Fibroblast of lung (primary cell): Measurements from ENCODE around the gene TRIM3. TPM values are rescaled to one million over a fixed set of nuclear protein-coding genes. Genes with fewer than 3 reads are reported as not detected.

ENCODE experiments used
- DNase-seq, 2 donors: peaks; one replicate each; pipeline versions ENCODE4 v3.0.0 to v3.0.0-alpha.2; 2010; ENCODE audit warnings: low read depth in 2 of 2
- H2AFZ ChIP-seq: 2 replicates; pipeline ENCODE4 v1.5.1; 2012; ENCODE audit warnings: low read length, control low read depth, inconsistent platforms
- H3K27ac ChIP-seq: 2 replicates; pipeline ENCODE4 v1.5.1; 2011; ENCODE audit warnings: low read length, control low read depth; ENCODE audit not compliant: insufficient read depth
- H3K27me3 ChIP-seq: 2 replicates; pipeline ENCODE4 v1.5.1; 2011; ENCODE audit warnings: mild to moderate bottlenecking, low read length; ENCODE audit not compliant: control insufficient read depth, insufficient read depth
- H3K36me3 ChIP-seq: 2 replicates; pipeline ENCODE4 v1.5.1; 2011; ENCODE audit warnings: low read length; ENCODE audit not compliant: control insufficient read depth, insufficient read depth
- H3K4me1 ChIP-seq: 2 replicates; pipeline ENCODE4 v1.5.1; 2011; ENCODE audit warnings: low read length; ENCODE audit not compliant: control insufficient read depth, insufficient read depth; ENCODE audit errors: extremely low read depth
- H3K4me2 ChIP-seq: 2 replicates; pipeline ENCODE4 v1.5.1; 2011; ENCODE audit warnings: low read length, control low read depth; ENCODE audit not compliant: insufficient read depth; ENCODE audit errors: extremely low read depth
- H3K4me3 ChIP-seq, 4 experiments: fragments of 200-600 bp in 1 of 4; sonication (generic) in 1 of 4; replicated peaks in 1 of 4; 2 replicates each; pipeline ENCODE4 v1.5.1; 2011 to 2016; ENCODE audit warnings: low read length in 4 of 4, low read depth in 3 of 4, mild to moderate bottlenecking in 3 of 4, control low read depth in 2 of 4, inconsistent platforms in 1 of 4, mixed read lengths in 1 of 4; ENCODE audit not compliant: insufficient read depth in 1 of 4; ENCODE audit errors: control extremely low read depth in 1 of 4
- H3K79me2 ChIP-seq: 2 replicates; pipeline ENCODE4 v1.5.1; 2012; ENCODE audit warnings: mild to moderate bottlenecking, low read length, inconsistent platforms; ENCODE audit not compliant: control insufficient read depth, insufficient read depth
- H3K9ac ChIP-seq: 2 replicates; pipeline ENCODE4 v1.5.1; 2011; ENCODE audit warnings: mild to moderate bottlenecking, low read length, control low read depth; ENCODE audit not compliant: insufficient read depth
- H3K9me3 ChIP-seq: 2 replicates; pipeline ENCODE4 v1.5.1; 2012; ENCODE audit warnings: low read depth, low read length; ENCODE audit not compliant: control insufficient read depth, insufficient read depth
- H4K20me1 ChIP-seq: 2 replicates; pipeline ENCODE4 v1.5.1; 2011; ENCODE audit warnings: low read length; ENCODE audit not compliant: control insufficient read depth, insufficient read depth; ENCODE audit errors: extremely low read depth
- EZH2 ChIP-seq: IDR thresholded peaks from 2 replicates; pipeline ENCODE4 v1.5.1; 2012; ENCODE audit warnings: low read length, control low read depth, mild to moderate bottlenecking; ENCODE audit errors: missing control alignments
- polyA plus RNA-seq, 2 donors: library from polyadenylated mRNA; depleted of rRNA in 1 of 2; stranded (reverse) in 1 of 2; unstranded in 1 of 2; fragments of >200 nt; gene quantifications; 2 replicates each; pipeline ENCODE4 v1.2.1, GENCODE V29; 2011 to 2012; ENCODE audit warnings: missing spikeins in 1 of 2
- total RNA-seq: library from RNA; depleted of rRNA; stranded (reverse); fragments of >200 nt; gene quantifications from 2 replicates; pipeline ENCODE4 v1.2.1, GENCODE V29; 2014
- TF ChIP-seq, protein P1 (sequence below), 2 donors: IDR thresholded peaks in 1 of 2; conservative IDR thresholded peaks in 1 of 2; 1 replicate in 1 of 2; 2 replicates in 1 of 2; pipeline ENCODE4 v1.5.1; 2011 to 2012; ENCODE audit warnings: low read length in 2 of 2, control low read depth in 1 of 2, inconsistent platforms in 1 of 2, low read depth in 1 of 2, mild to moderate bottlenecking in 1 of 2

TRIM3 gene
- total and polyA plus RNA-seq, 2 donors (not counting 1 experiment from before 2014, with no cell fraction given) = 11.4 to 29.7 TPM

DNA sequence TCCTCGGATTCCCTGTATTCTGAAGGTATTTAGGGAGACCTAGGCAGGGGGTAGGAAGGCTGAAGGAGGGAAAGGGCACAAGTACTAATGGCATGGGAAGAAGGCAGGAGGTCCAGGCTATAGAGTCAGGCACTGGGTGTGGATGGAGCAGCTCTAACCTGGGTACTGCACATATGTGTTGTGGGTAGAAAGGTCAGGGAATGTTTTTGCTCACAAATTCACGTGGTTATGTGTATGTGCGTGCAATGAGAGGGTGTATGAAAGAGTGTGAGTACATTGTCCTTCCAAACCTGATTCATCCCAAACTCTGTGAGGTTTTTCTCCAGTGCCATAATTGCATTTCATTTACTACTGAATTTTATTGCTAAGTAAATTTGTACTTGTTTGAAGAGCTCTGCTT lies 46.5 kb upstream of the TRIM3 start:
- no peak overlapping the region for H3K4me3 ChIP-seq
- H3K4me2 ChIP-seq = no peak overlapping the region
- H3K27ac ChIP-seq = no peak overlapping the region

DNA sequence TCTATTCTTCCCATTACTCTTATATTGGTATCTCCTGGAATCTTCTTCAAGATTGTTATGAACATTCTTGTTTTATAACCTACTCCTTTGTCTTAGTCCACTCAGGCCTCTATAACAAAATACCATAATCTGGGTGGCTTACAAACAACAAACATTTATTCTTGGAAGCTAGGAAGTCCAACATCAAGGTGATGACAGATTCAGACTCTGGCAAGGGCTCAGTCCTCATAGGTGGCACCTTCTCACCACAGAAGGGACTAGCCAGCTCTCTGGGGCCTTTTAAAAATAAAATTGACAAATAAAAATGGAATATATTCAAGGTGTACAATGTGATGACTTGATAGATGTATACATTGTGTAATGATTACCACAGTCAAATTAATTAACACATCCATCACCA lies 43.1 kb upstream of the TRIM3 start:
- Histone ChIP-seq H3K4me1 (no peaks in the 10 kb centered on the region), H3K36me3 (no peaks in the 10 kb centered on the region), H3K27me3 (no peaks in the 10 kb centered on the region), H3K4me3 (no peak overlapping the region), H3K79me2 (no peaks in the 10 kb centered on the region), H3K9ac (no peak overlapping the region), H3K27ac (no peak overlapping the region), H3K4me2 (no peak overlapping the region), H3K9me3 (no peaks in the 10 kb centered on the region), H2AFZ (no peak overlapping the region), H4K20me1 (no peaks in the 10 kb centered on the region)
- DNase-seq = no peak
- TF ChIP-seq, protein P1, sequence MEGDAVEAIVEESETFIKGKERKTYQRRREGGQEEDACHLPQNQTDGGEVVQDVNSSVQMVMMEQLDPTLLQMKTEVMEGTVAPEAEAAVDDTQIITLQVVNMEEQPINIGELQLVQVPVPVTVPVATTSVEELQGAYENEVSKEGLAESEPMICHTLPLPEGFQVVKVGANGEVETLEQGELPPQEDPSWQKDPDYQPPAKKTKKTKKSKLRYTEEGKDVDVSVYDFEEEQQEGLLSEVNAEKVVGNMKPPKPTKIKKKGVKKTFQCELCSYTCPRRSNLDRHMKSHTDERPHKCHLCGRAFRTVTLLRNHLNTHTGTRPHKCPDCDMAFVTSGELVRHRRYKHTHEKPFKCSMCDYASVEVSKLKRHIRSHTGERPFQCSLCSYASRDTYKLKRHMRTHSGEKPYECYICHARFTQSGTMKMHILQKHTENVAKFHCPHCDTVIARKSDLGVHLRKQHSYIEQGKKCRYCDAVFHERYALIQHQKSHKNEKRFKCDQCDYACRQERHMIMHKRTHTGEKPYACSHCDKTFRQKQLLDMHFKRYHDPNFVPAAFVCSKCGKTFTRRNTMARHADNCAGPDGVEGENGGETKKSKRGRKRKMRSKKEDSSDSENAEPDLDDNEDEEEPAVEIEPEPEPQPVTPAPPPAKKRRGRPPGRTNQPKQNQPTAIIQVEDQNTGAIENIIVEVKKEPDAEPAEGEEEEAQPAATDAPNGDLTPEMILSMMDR (conservative IDR thresholded peaks at IDR 0.05 in 1 of 2, IDR thresholded peaks at IDR 0.05 in 1 of 2; ENCODE audit: low read depth in 1 of 2, low read length in 2 of 2) = no peak

More for the DNA sequence above, 46.5 kb upstream of the TRIM3 start:
- Histone ChIP-seq H3K9ac (no peak overlapping the region), H4K20me1 (no peaks in the 10 kb centered on the region), H3K27me3 (no peaks in the 10 kb centered on the region), H2AFZ (no peak overlapping the region), H3K79me2 (no peaks in the 10 kb centered on the region), H3K36me3 (no peaks in the 10 kb centered on the region), H3K4me1 (peaks cover 3% of the 10 kb centered on the region), H3K9me3 (no peaks in the 10 kb centered on the region)
- TF ChIP-seq, protein P1 (conservative IDR thresholded peaks at IDR 0.05 in 1 of 2, IDR thresholded peaks at IDR 0.05 in 1 of 2; ENCODE audit: low read depth in 1 of 2, low read length in 2 of 2) = no peak
- TF ChIP-seq EZH2 = no peak
- no peak for DNase-seq

DNA sequence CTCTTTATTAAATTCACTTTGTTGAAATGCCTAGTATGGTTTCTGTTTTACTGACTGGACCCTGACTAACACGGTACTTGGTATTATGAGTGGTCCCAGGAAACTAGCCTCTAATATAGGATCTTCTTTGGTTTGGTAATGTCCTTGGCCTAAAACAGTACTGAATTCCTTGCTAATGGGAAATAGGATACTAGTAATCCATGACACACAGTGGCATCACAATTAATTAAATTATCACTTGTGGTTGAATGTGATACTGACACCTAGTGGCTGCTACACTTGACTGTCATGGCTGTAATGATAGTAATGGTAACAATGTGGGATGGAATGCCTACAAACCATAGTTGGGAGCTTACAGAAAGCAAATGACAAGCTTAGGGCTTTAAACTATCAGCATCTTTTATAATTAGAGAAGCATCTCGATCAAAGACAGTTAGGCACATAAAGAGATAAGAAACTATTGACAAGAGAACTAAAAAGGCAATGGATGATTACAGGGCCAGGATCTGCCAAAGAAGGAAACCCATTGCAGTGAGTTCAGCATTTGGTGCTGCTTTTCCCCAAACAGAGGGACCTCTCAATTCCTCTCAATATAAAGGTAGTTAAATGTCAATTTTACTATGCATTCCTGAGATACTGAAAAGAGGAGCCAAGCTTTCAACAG lies 32.0 kb upstream of the TRIM3 start:
- Histone ChIP-seq H3K9ac (no peak overlapping the region), H3K36me3 (peaks cover 4% of the 10 kb centered on the region), H3K4me2 (no peak overlapping the region), H2AFZ (no peak overlapping the region), H4K20me1 (no peaks in the 10 kb centered on the region), H3K79me2 (no peaks in the 10 kb centered on the region), H3K27me3 (no peaks in the 10 kb centered on the region), H3K4me3 (no peak overlapping the region), H3K9me3 (no peaks in the 10 kb centered on the region), H3K4me1 (no peaks in the 10 kb centered on the region), H3K27ac (no peak overlapping the region)
- peak; percentile 74 to 82 for DNase-seq
- TF ChIP-seq EZH2 = no peak
- TF ChIP-seq, protein P1 (conservative IDR thresholded peaks at IDR 0.05 in 1 of 2, IDR thresholded peaks at IDR 0.05 in 1 of 2; ENCODE audit: low read depth in 1 of 2, low read length in 2 of 2) = peak; percentile 52 to 69
